Peyer's patch (tissue), 4 donors: ENCODE results near the gene CD59. TPM values are rescaled to one million over a fixed set of nuclear protein-coding genes. Genes with fewer than 3 reads are reported as not detected.
"Not testable (repeated sequence)": the region's sequence is repeated elsewhere in the genome, so short reads cannot be mapped to it uniquely, and the experiment has no call there.

ENCODE experiments used
- DNase-seq, 3 donors: peaks; one replicate each; pipeline ENCODE4 v3.0.0-alpha.2; 2017 to 2019
- H3K27ac ChIP-seq, 4 donors: fragments of 200-600 bp; sonication (generic); one replicate each; pipeline ENCODE4 v1.5.1; 2016 to 2019
- H3K27me3 ChIP-seq, 2 donors: fragments of 200-600 bp; sonication (generic); one replicate each; pipeline ENCODE4 v1.5.1; 2019
- H3K36me3 ChIP-seq, 3 donors: fragments of 200-600 bp; sonication (generic); one replicate each; pipeline ENCODE4 v1.5.1; 2016 to 2019
- H3K4me1 ChIP-seq, 4 donors: fragments of 200-600 bp; sonication (generic); one replicate each; pipeline ENCODE4 v1.5.1; 2016 to 2019
- H3K4me3 ChIP-seq, 4 donors: fragments of 200-600 bp; sonication (generic); 1 replicate in 3 of 4; 2 replicates in 1 of 4; pipeline ENCODE4 v1.5.1; 2016 to 2019; ENCODE audit warnings: mild to moderate bottlenecking in 1 of 4
- H3K9me3 ChIP-seq, 4 donors: fragments of 200-600 bp; sonication (generic); one replicate each; pipeline ENCODE4 v1.5.1; 2016 to 2019; ENCODE audit warnings: mild to moderate bottlenecking in 1 of 4
- POLR2A ChIP-seq, 2 donors: fragments of 450-650 bp; IDR thresholded peaks; one replicate each; pipeline ENCODE4 v1.5.1; 2017; ENCODE audit warnings: antibody characterized with exemption in 2 of 2, mild to moderate bottlenecking in 2 of 2, moderate library complexity in 2 of 2
- total RNA-seq, 4 donors: library from RNA; depleted of rRNA; stranded (reverse); fragments of >200 nt; gene quantifications; one replicate each; pipeline ENCODE4 v1.1.0, GENCODE V29; 2016
- TF ChIP-seq, protein P1 (sequence below), 6 experiments: fragments of 450-650 bp in 4 of 6; fragments of 200-600 bp in 2 of 6; sonication (generic) in 1 of 6; IDR thresholded peaks; one replicate each; pipeline ENCODE4 v1.5.1; 2017 to 2019; ENCODE audit warnings: antibody characterized with exemption in 6 of 6, mild to moderate bottlenecking in 3 of 6, moderate library complexity in 1 of 6

The CD59 gene
- total RNA-seq, 4 donors from 2014 or later, result 48.7 to 85.1 (median 56.1) TPM

GRCh38 chr11:33713151-33713855 is 22.9 kb downstream of the CD59 start:
- no peak for DNase-seq
- Histone ChIP-seq H3K9me3 (no peaks in the 10 kb centered on the region), H3K4me3 (no peak overlapping the region), H3K4me1 (peaks cover 0 to 23% (median 0%) of the 10 kb centered on the region in 4 donors), H3K27ac (no peak overlapping the region), H3K36me3 (peaks cover 0 to 33% (median 0%) of the 10 kb centered on the region in 3 donors), H3K27me3 (no peaks in the 10 kb centered on the region)
- TF ChIP-seq, protein P1, sequence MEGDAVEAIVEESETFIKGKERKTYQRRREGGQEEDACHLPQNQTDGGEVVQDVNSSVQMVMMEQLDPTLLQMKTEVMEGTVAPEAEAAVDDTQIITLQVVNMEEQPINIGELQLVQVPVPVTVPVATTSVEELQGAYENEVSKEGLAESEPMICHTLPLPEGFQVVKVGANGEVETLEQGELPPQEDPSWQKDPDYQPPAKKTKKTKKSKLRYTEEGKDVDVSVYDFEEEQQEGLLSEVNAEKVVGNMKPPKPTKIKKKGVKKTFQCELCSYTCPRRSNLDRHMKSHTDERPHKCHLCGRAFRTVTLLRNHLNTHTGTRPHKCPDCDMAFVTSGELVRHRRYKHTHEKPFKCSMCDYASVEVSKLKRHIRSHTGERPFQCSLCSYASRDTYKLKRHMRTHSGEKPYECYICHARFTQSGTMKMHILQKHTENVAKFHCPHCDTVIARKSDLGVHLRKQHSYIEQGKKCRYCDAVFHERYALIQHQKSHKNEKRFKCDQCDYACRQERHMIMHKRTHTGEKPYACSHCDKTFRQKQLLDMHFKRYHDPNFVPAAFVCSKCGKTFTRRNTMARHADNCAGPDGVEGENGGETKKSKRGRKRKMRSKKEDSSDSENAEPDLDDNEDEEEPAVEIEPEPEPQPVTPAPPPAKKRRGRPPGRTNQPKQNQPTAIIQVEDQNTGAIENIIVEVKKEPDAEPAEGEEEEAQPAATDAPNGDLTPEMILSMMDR (IDR thresholded peaks at IDR 0.05), result no peak

DNA sequence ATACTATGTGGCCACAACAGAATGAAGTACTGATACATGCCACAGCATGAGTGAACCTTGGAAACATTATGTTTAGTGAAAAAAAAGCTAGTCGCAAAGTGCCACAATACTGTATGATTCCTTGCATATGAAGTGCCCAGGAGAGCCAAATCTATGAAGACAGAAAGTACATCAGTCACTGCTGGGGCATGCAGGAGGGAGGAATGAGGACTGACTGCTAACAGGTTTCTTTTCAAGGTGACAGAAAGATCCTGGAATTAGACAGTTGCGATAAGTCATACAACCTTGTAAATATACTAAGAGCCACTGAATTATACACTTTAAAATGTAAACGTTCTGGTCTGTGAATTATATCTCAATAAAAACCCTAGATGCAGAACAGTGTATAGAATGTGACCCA is 23.8 kb downstream of the CD59 start:
- peaks cover 0 to 23% (median 0%) of the 10 kb centered on the region in 4 donors for H3K4me1 ChIP-seq
- H3K27me3 ChIP-seq, result no peaks in the 10 kb centered on the region
- TF ChIP-seq, protein P1 (IDR thresholded peaks at IDR 0.05), result no peak
- no peak for TF ChIP-seq POLR2A (IDR thresholded peaks at IDR 0.05)
- no peak for DNase-seq
- no peaks in the 10 kb centered on the region for H3K9me3 ChIP-seq
- H3K4me3 ChIP-seq, result no peak overlapping the region
- no peak overlapping the region for H3K27ac ChIP-seq
- H3K36me3 ChIP-seq, result peaks cover 0 to 35% (median 0%) of the 10 kb centered on the region in 3 donors

- no peak overlapping the region for H3K27ac ChIP-seq
- H3K4me1 ChIP-seq, result peaks cover 0 to 7% (median 2%) of the 10 kb centered on the region in 4 donors
- H3K9me3 ChIP-seq, result no peaks in the 10 kb centered on the region
- H3K4me3 ChIP-seq, result no peak overlapping the region
- no peak for DNase-seq
- TF ChIP-seq, protein P1 (IDR thresholded peaks at IDR 0.05), result no peak
- no peak for TF ChIP-seq POLR2A (IDR thresholded peaks at IDR 0.05)
- peaks cover 0 to 32% (median 0%) of the 10 kb centered on the region in 3 donors for H3K36me3 ChIP-seq
- H3K27me3 ChIP-seq, result no peaks in the 10 kb centered on the region
Measured at GRCh38 chr11:33709466-33709865, 26.8 kb downstream of the CD59 start.

DNA sequence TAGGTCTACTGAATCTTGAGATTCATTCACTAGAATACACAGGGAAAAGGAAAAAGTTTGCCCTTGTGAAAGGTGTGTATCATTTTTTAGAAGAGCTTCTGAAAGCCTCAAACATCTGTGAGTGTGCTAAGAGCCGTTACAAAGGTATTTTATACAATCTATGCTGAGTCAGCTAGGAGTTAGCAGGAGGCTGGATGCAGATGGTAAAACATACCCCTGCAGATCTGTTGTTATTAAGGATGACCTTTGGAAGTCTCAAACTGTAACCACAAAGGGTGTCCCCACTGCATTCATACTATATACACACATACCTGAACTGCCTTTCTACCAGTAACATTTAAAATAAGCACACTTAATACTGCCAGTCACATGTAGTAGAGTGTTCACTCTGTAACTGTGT is 27.2 kb downstream of the CD59 start:
- peaks cover 0 to 7% (median 2%) of the 10 kb centered on the region in 4 donors for H3K4me1 ChIP-seq
- H3K27me3 ChIP-seq, result no peaks in the 10 kb centered on the region
- TF ChIP-seq, protein P1 (IDR thresholded peaks at IDR 0.05), result no peak
- no peak for TF ChIP-seq POLR2A (IDR thresholded peaks at IDR 0.05)
- H3K27ac ChIP-seq, result no peak overlapping the region
- no peak for DNase-seq
- H3K9me3 ChIP-seq, result no peaks in the 10 kb centered on the region
- H3K36me3 ChIP-seq, result peaks cover 0 to 32% (median 0%) of the 10 kb centered on the region in 3 donors
- H3K4me3 ChIP-seq, result no peak overlapping the region

DNA sequence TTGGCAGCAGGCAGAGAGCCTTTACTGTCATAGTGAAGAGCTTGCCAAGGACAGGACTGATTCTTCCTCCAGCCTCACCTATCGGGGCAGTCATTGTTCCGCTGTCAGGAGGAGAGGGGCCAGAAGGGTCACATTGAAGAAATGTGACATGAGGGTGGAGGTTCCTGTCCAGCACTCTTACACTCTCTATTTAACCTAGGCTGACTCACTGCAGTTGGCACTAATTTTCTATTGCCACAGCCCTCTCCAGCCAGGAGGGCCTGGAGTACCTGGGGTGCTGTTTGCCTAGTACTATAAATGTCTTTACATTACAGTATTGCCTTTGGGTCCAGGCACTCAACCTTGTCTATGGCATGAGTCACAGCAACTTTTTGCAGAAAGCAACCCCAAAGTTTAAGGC is 28.4 kb downstream of the CD59 start:
- not testable (repeated sequence) for H3K4me1 ChIP-seq, DNase-seq, H3K9me3 ChIP-seq, H3K27me3 ChIP-seq, H3K27ac ChIP-seq, H3K4me3 ChIP-seq
- H3K36me3 ChIP-seq, result peaks cover 0 to 32% (median 0%) of the 10 kb centered on the region in 3 donors

GRCh38 chr11:33706966-33707365 is 29.3 kb downstream of the CD59 start:
- H3K9me3 ChIP-seq, result no peaks in the 10 kb centered on the region
- H3K27me3 ChIP-seq, result no peaks in the 10 kb centered on the region
- TF ChIP-seq, protein P1 (IDR thresholded peaks at IDR 0.05), result no peak
- H3K36me3 ChIP-seq, result peaks cover 0 to 28% (median 0%) of the 10 kb centered on the region in 3 donors
- peaks cover 0 to 13% (median 10%) of the 10 kb centered on the region in 4 donors for H3K4me1 ChIP-seq
- DNase-seq, result no peak
- no peak overlapping the region for H3K4me3 ChIP-seq
- H3K27ac ChIP-seq, result peak overlapping the region in 2 of 4 donors; percentile 10 to 18
